Inflammatory macrophage treated with lipopolysaccharide for 4 hours (primary cell): ENCODE results near the gene ABLIM3.
"Not testable (repeated sequence)": the region's sequence is repeated elsewhere in the genome, so short reads cannot be mapped to it uniquely, and the experiment has no call there.

ENCODE experiments used
- DNase-seq: peaks from one replicate; pipeline ENCODE4 v3.0.0-alpha.2; 2020

The ABLIM3 gene

GRCh38 chr5:149262315-149262714 is 121.0 kb downstream of the ABLIM3 start:
- no peak for DNase-seq

DNA sequence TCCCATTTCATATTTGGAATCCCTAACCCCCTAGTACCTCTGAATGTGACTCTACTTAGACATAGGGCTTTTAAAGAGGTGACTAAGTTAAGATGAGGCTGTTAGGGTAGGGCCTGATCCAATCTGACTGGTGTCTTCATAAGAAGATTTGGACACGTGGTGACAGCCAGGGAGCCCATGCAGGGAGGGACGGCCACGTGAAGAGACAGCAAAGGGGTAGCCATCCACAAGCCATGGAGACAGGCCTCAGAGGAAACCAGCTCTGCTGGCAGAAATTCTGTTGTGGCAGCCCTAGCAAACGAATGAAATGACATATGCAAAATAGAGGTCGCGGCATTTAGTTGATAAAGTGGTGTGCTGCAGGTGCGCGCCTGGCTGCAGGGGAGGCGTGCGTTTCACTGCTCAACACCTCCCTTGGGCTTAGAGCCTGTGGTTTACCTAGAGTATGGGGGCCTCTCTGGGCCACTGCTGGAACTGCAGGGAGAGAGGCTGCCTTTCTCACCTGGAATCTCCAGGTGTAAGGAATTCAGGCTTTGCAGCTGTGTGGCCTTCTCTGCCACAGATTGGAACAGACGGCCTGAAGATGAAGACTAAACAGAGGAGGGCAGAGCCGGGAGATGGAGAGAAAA is 123.3 kb downstream of the ABLIM3 start:
- no peak for DNase-seq

- DNase-seq = no peak
Observed at GRCh38 chr5:149265068-149265465, 123.8 kb downstream of the ABLIM3 start.

- peak; percentile 64 for DNase-seq
Observed at GRCh38 chr5:149265597-149265996, 124.3 kb downstream of the ABLIM3 start.

GRCh38 chr5:149267241-149267973 is 126.1 kb downstream of the ABLIM3 start:
- no peak for DNase-seq

GRCh38 chr5:149268928-149269557 is 127.8 kb downstream of the ABLIM3 start:
- DNase-seq = peak; percentile 56

DNA sequence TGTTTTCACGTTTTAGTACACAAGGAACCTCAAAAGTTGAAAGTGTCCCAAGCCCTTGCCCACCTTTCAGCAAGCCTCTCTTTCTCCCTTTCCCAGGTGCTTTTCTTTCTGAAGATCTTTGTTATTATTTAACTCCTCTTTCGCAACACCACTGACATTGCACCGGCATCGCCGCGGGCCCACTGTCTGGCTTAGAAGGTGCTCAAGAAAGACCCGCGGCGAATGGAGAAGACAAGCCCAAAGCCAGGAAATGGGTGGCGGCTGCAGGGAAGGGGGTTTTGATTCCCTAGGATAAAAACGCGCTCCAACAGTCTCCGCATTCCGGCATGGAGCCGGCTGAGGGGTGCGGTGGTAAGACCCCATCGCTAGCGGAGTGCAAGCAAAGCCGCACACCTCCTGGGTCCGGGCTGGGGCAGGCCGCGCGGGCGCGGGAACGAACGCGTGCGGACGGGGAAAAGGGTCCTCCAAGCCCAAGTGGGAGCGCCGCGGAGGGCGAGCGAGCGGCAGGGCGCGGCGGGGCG is 130.0 kb downstream of the ABLIM3 start:
- no peak for DNase-seq

- peak; percentile 48 for DNase-seq
Observed at GRCh38 chr5:149271716-149272563, 130.6 kb downstream of the ABLIM3 start, which contains the start of gene AFAP1L1. Gene AFAP1L1 (plus strand): TSS chr5:149271859. CDS start chr5:149271969, 110 bp downstream.

- not testable (repeated sequence) for DNase-seq
Observed at GRCh38 chr5:149272781-149273180, 131.5 kb downstream of the ABLIM3 start.

DNA sequence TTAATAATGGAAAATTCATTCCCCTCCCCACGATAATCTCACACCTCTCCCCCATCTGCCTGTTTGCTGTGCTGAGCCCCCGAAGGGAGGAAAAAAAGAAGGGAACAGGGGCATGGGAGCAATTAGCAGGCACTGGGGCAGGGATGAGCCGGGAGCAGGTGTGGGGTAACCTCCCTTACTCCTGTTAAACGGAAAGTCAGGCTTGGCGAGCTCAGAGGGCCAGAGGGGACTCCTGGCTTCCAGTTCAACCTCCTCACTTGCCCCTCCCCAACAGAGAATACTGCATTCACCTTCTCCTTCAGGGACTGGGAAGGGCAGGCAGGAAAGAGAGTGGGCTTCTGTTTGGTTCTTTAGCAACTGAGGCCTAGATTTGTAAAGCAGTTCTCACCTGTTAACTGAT is 131.9 kb downstream of the ABLIM3 start:
- no peak for DNase-seq

- no peak for DNase-seq
Observed at GRCh38 chr5:149273950-149274349, 132.7 kb downstream of the ABLIM3 start.

DNA sequence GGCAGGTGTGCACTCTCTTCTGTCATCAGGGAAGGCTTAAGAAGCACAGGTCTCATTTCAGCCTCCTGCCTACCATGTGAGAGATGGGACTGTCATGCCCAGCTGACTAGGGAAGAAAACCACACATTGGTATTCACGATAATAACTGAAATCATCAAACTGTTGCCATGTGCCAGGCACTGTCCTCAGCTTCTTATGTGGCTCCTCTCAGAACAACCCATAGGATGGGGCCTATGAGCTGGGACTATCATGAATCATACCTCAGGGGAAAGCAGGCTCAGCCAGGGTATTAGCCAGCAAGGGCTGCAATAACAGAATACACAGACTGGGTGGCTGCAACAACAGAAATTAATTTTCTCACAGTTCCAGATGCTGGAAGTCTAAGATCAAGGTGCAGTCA is 133.6 kb downstream of the ABLIM3 start:
- DNase-seq = peak; percentile 29

DNA sequence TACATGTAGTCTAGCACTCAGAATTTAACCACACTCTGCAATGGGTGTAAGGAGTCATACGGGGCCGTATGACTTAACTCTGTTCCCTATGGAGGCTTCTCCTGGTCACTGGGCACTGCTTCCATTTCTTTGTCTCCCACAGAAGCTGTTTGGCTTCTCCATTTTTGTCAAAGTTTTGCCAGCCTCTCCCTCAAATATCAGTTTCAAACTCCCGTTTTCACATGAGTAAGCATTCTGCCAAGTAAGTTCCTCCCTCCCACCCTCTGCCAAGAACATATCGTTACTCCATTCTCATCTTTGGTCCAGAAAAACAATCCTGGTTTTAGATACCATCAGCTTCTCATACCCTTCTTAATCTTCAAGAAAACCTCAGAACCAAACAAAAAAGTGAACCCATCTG is 136.5 kb downstream of the ABLIM3 start:
- peak; percentile 76 for DNase-seq

DNA sequence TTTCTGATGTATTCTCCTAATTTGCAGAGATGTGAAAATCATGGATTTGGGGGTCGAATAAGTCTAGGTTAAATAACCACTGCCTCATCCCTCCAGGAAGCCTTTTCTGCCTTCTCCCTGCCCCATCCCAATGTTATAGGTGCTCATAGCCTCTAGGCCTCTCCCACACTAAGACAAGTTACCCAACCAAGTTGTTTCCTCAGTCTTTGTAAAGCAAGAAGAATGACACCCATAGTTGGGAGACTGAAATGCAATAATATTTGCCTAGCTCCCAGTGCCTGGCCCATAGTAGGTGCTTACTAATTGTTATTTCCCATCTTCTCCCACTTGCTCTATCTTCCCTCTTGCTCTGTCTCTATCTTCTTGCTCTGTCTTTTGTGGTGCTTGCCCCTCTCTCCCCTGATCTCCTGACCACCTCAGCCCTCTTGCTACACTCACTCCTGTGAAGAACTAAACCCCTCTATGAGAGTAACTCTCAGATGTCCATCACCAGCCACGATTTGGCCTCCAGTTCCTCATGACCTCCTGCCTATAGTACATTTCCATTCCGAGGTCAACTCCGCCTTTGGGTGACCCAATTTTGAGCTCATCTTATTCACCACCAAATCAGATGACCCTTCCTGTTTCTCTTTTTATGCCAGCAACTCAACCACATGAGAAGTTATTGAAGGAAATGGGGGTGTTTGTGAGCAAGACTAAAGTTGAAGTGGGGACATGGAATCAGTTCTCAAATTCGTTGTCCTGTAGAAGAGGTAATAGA is 137.3 kb downstream of the ABLIM3 start:
- peak; percentile 91 for DNase-seq

DNA sequence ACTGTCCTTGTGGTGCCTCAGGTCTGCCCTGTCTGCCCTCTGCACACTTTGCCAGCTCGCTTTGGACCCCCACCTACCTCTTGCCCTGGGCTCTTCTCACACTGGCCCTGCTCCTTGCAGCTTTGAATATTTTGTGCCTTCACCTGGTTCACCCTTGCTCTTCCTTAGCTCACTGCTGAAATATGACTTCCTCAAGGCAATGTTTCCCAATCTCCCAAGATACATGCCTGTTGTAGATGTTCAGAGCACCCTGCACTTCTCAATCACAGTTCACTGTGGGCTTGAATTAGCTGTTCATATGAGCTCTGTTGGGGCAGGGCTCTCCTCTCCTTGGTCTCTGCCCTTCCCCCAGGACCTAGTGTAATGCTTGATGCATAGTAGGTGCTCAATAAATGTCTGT is 138.4 kb downstream of the ABLIM3 start:
- DNase-seq = peak; percentile 28

- no peak for DNase-seq
Observed at GRCh38 chr5:149280124-149280523, 138.8 kb downstream of the ABLIM3 start.

- DNase-seq = no peak
Observed at GRCh38 chr5:149280802-149281201, 139.5 kb downstream of the ABLIM3 start.

GRCh38 chr5:149282027-149282965 is 141.0 kb downstream of the ABLIM3 start:
- DNase-seq = no peak

- no peak for DNase-seq
Observed at GRCh38 chr5:149282966-149283332, 141.7 kb downstream of the ABLIM3 start.

GRCh38 chr5:149283626-149284480 is 142.6 kb downstream of the ABLIM3 start:
- DNase-seq = no peak
